GM23338 (cell line): ENCODE data around the gene OBSCN. TPM values are rescaled to one million over a fixed set of nuclear protein-coding genes. Genes with fewer than 3 reads are reported as not detected.

Experiments used
- ATAC-seq: fragments of 200-7000 bp; cut with Tn5 transposase; 3 replicates; pipeline ENCODE4 v1.9.1; 2020
- DNase-seq: peaks from one replicate; pipeline ENCODE4 v3.0.0-alpha.2; 2015; ENCODE audit warnings: low spot score
- H2AFZ ChIP-seq: fragments of 200-600 bp; sonication (generic); 2 replicates; pipeline ENCODE4 v1.8.0; 2016; ENCODE audit warnings: antibody characterized with exemption, mild to moderate bottlenecking, moderate library complexity
- H3F3A ChIP-seq: fragments of 200-600 bp; sonication (generic); replicated peaks from 2 replicates; pipeline ENCODE4 v1.8.0; 2017; ENCODE audit warnings: antibody characterized with exemption, mixed run types, low read depth
- H3K27ac ChIP-seq: fragments of 200-600 bp; sonication (generic); 2 replicates; pipeline ENCODE4 v1.6.1; 2016; ENCODE audit warnings: low read depth
- H3K27me3 ChIP-seq: fragments of 200-600 bp; sonication (generic); 2 replicates; pipeline ENCODE4 v1.8.0; 2016; ENCODE audit warnings: mild to moderate bottlenecking, mixed run types, moderate library complexity; ENCODE audit not compliant: insufficient read depth
- H3K36me3 ChIP-seq: fragments of 200-600 bp; sonication (generic); 2 replicates; pipeline ENCODE4 v1.8.0; 2016; ENCODE audit warnings: mild to moderate bottlenecking; ENCODE audit not compliant: insufficient read depth
- H3K4me1 ChIP-seq: fragments of 200-600 bp; sonication (generic); 2 replicates; pipeline ENCODE4 v1.8.0; 2016; ENCODE audit warnings: mild to moderate bottlenecking, moderate library complexity; ENCODE audit not compliant: insufficient read depth
- H3K4me2 ChIP-seq: fragments of 200-600 bp; sonication (generic); 2 replicates; pipeline ENCODE4 v1.7.1; 2017; ENCODE audit warnings: mixed run types
- H3K4me3 ChIP-seq: fragments of 200-600 bp; sonication (generic); 2 replicates; pipeline ENCODE4 v1.6.1; 2016; ENCODE audit warnings: mixed run types
- H3K79me2 ChIP-seq: fragments of 200-600 bp; sonication (generic); replicated peaks from 2 replicates; pipeline ENCODE4 v1.8.0; 2017; ENCODE audit warnings: mild to moderate bottlenecking; ENCODE audit not compliant: insufficient read depth
- H3K9me2 ChIP-seq: fragments of 200-600 bp; sonication (generic); 2 replicates; pipeline ENCODE4 v1.8.0; 2017; ENCODE audit not compliant: insufficient read depth
- H4K20me1 ChIP-seq: fragments of 200-600 bp; sonication (generic); replicated peaks from 2 replicates; pipeline ENCODE4 v1.8.0; 2017; ENCODE audit warnings: mild to moderate bottlenecking; ENCODE audit not compliant: insufficient read depth
- H3K27ac Mint-ChIP-seq: 2 replicates; pipeline ENCODE4 v1.8.0; 2020; ENCODE audit warnings: inconsistent platforms, mild to moderate bottlenecking, moderate library complexity, mixed read lengths
- H3K27me3 Mint-ChIP-seq: 3 replicates; pipeline ENCODE4 v1.8.0; 2022; ENCODE audit warnings: low read depth, mild to moderate bottlenecking, moderate library complexity, mixed read lengths, inconsistent platforms; ENCODE audit not compliant: insufficient read depth, poor library complexity
- H3K36me3 Mint-ChIP-seq: 3 replicates; pipeline ENCODE4 v1.8.0; 2021; ENCODE audit warnings: low read depth, mild to moderate bottlenecking, inconsistent platforms, moderate library complexity, mixed read lengths
- H3K4me1 Mint-ChIP-seq: 3 replicates; pipeline ENCODE4 v1.8.0; 2020; ENCODE audit warnings: mild to moderate bottlenecking, inconsistent platforms, mixed read lengths
- H3K4me3 Mint-ChIP-seq: 3 replicates; pipeline ENCODE4 v1.8.0; 2021; ENCODE audit warnings: moderate library complexity, mild to moderate bottlenecking, inconsistent platforms, mixed read lengths
- H3K9me3 Mint-ChIP-seq: 3 replicates; pipeline ENCODE4 v1.8.0; 2020; ENCODE audit warnings: moderate library complexity, mild to moderate bottlenecking, inconsistent platforms, mixed read lengths
- CREB1 ChIP-seq: fragments of 250-450 bp; sonication (Bioruptor Pico); IDR thresholded peaks from 2 replicates; pipeline ENCODE4 v1.5.0; 2020; ENCODE audit warnings: low read depth, mild to moderate bottlenecking, moderate library complexity
- CTCF ChIP-seq, 2 experiments: fragments of 200-600 bp in 1 of 2; sonication (generic) in 1 of 2; conservative IDR thresholded peaks; 2 replicates each; pipeline versions ENCODE4 v1.5.1 to v1.6.1; 2016 to 2017; ENCODE audit warnings: antibody characterized with exemption in 2 of 2, low read depth in 2 of 2, mild to moderate bottlenecking in 2 of 2, moderate library complexity in 1 of 2
- ETS1 ChIP-seq: IDR thresholded peaks from 2 replicates; pipeline ENCODE4 v1.6.1; 2016; ENCODE audit warnings: antibody characterized with exemption
- EZH2 ChIP-seq: fragments of 200-600 bp; sonication (generic); IDR thresholded peaks from one replicate; pipeline ENCODE4 v1.8.0; 2017; ENCODE audit warnings: antibody characterized with exemption, mild to moderate bottlenecking, low read depth; ENCODE audit not compliant: unreplicated experiment
- EZH2phosphoT487 ChIP-seq: fragments of 200-600 bp; sonication (generic); IDR thresholded peaks from one replicate; pipeline ENCODE4 v1.8.1; 2018; ENCODE audit warnings: antibody characterized with exemption; ENCODE audit not compliant: unreplicated experiment
- NANOG ChIP-seq: IDR thresholded peaks from 2 replicates; pipeline ENCODE4 v1.6.1; 2016; ENCODE audit warnings: antibody characterized with exemption, borderline replicate concordance
- POLR2AphosphoS5 ChIP-seq: IDR thresholded peaks from 2 replicates; pipeline ENCODE4 v1.6.1; 2016; ENCODE audit warnings: antibody characterized with exemption, low read depth
- STAT1 ChIP-seq: IDR thresholded peaks from one replicate; pipeline ENCODE4 v1.6.1; 2016; ENCODE audit warnings: antibody characterized with exemption; ENCODE audit not compliant: unreplicated experiment
- ZNF114 ChIP-seq: fragments of 250-450 bp; sonication (Bioruptor Pico); IDR thresholded peaks from 2 replicates; pipeline ENCODE4 v1.5.0; 2020; ENCODE audit warnings: mild to moderate bottlenecking, moderate library complexity
- ZNF331 ChIP-seq: fragments of 250-450 bp; sonication (Bioruptor Pico); IDR thresholded peaks from 2 replicates; pipeline ENCODE4 v1.5.0; 2020; ENCODE audit warnings: low read depth, mild to moderate bottlenecking, moderate library complexity
- ZNF462 ChIP-seq: fragments of 250-450 bp; sonication (Bioruptor Pico); IDR thresholded peaks from 2 replicates; pipeline ENCODE4 v1.5.0; 2020; ENCODE audit warnings: mild to moderate bottlenecking, moderate library complexity
- polyA plus RNA-seq: library from polyadenylated mRNA; unstranded; fragments of >200 nt; fragmentation: Nextera tagmentation; extraction: Ambion mirVana; gene quantifications from 2 replicates; pipeline ENCODE4 v1.2.1, GENCODE V29; 2016
- total RNA-seq: library from RNA; depleted of rRNA; stranded (reverse); fragments of >200 nt; shearing (Covaris generic); gene quantifications from 2 replicates; pipeline ENCODE4 v1.2.3, GENCODE V29; 2014

Gene OBSCN
- total and polyA plus RNA-seq, 2 experiments from 2014 or later = 8.4 to 38.5 TPM

GRCh38 chr1:228207381-228207810, 448 bp upstream of the OBSCN start:
- H3K27ac ChIP-seq = no peak overlapping the region
- Mint-ChIP-seq H3K27me3 (peaks cover 16% of the 10 kb centered on the region), H3K4me3 (no peak overlapping the region), H3K4me1 (peaks cover 3% of the 10 kb centered on the region; the same call in 2 of the 3 replicates), H3K36me3 (no peaks in the 10 kb centered on the region), H3K9me3 (no peaks in the 10 kb centered on the region), H3K27ac (no peak overlapping the region)
- no peak overlapping the region for H3K4me3 ChIP-seq
- DNase-seq (no peak), ATAC-seq (no peak)
- no peak overlapping the region for H3K4me2 ChIP-seq
- no peaks in the 10 kb centered on the region for H4K20me1 ChIP-seq
- no peak overlapping the region for H2AFZ ChIP-seq
- TF ChIP-seq POLR2AphosphoS5 (no peak), NANOG (no peak), ZNF114 (CRISPR knock-in tag) (no peak), STAT1 (no peak), CTCF (conservative IDR thresholded peaks at IDR 0.05; ENCODE audit: low read depth in 2 of 2) (no peak), ZNF331 (CRISPR knock-in tag) (no peak)
- H3K36me3 ChIP-seq = no peaks in the 10 kb centered on the region
- H3K27me3 ChIP-seq = peaks cover 48% of the 10 kb centered on the region
- no peaks in the 10 kb centered on the region for H3K9me2 ChIP-seq
- no peaks in the 10 kb centered on the region for H3K79me2 ChIP-seq
- H3K4me1 ChIP-seq = no peaks in the 10 kb centered on the region
- H3F3A ChIP-seq = no peaks in the 10 kb centered on the region

- Mint-ChIP-seq H3K4me1 (peaks cover 3% of the 10 kb centered on the region; the same call in 2 of the 3 replicates), H3K4me3 (no peak overlapping the region), H3K9me3 (no peaks in the 10 kb centered on the region), H3K27me3 (peaks cover 18% of the 10 kb centered on the region), H3K36me3 (no peaks in the 10 kb centered on the region), H3K27ac (no peak overlapping the region)
- H3K27ac ChIP-seq = no peak overlapping the region
- DNase-seq = no peak
- ATAC-seq = no peak
- no peaks in the 10 kb centered on the region for H3K36me3 ChIP-seq
- H3F3A ChIP-seq = no peaks in the 10 kb centered on the region
- no peaks in the 10 kb centered on the region for H3K79me2 ChIP-seq
- H3K4me2 ChIP-seq = no peak overlapping the region
- H4K20me1 ChIP-seq = no peaks in the 10 kb centered on the region
- H2AFZ ChIP-seq = no peak overlapping the region
- no peaks in the 10 kb centered on the region for H3K4me1 ChIP-seq
- no peak overlapping the region for H3K4me3 ChIP-seq
- H3K9me2 ChIP-seq = no peaks in the 10 kb centered on the region
- peaks cover 35% of the 10 kb centered on the region for H3K27me3 ChIP-seq
- TF ChIP-seq EZH2 = no peak
- TF ChIP-seq EZH2phosphoT487 = no peak
- TF ChIP-seq NANOG = no peak
- TF ChIP-seq ZNF462 (CRISPR knock-in tag) = no peak
- no peak for TF ChIP-seq ETS1
- TF ChIP-seq CREB1 (CRISPR knock-in tag) = no peak
- TF ChIP-seq POLR2AphosphoS5 = no peak
Measured at GRCh38 chr1:228208831-228209551, 1.1 kb downstream of the OBSCN start.
